Activated T-helper 17 cell treated with anti-CD3 and anti-CD28 coated beads, Interleukin-2, amount 50 U/mL, for 72 hours (primary cell): ENCODE data around the gene KCND3. TPM values are rescaled to one million over a fixed set of nuclear protein-coding genes. Genes with fewer than 3 reads are reported as not detected.
"Not testable (repeated sequence)": the region's sequence is repeated elsewhere in the genome, so short reads cannot be mapped to it uniquely, and the experiment has no call there.

Experiments used
- ATAC-seq: fragments of 150-1000 bp; cut with Tn5 transposase; replicated peaks from 2 replicates; pipeline ENCODE4 v1.10.0; 2021; ENCODE audit warnings: mild to moderate bottlenecking, moderate library complexity
- H3K27ac Mint-ChIP-seq: one replicate; pipeline ENCODE4 v1.8.0; 2022; ENCODE audit warnings: mixed read lengths
- H3K27me3 Mint-ChIP-seq: one replicate; pipeline ENCODE4 v1.8.0; 2022; ENCODE audit warnings: mixed read lengths
- H3K36me3 Mint-ChIP-seq: one replicate; pipeline ENCODE4 v1.8.0; 2022; ENCODE audit warnings: low read depth, mild to moderate bottlenecking, mixed read lengths
- H3K4me1 Mint-ChIP-seq: one replicate; pipeline ENCODE4 v1.8.0; 2022; ENCODE audit warnings: mixed read lengths
- H3K4me3 Mint-ChIP-seq: one replicate; pipeline ENCODE4 v1.8.0; 2022; ENCODE audit warnings: mild to moderate bottlenecking, mixed read lengths
- H3K9me3 Mint-ChIP-seq: one replicate; pipeline ENCODE4 v1.8.0; 2022; ENCODE audit warnings: mixed read lengths
- total RNA-seq, 2 donors: library from RNA; stranded (reverse); gene quantifications; one replicate each; pipeline ENCODE4 v1.2.3, GENCODE V29; 2022

KCND3 gene
- total RNA-seq, 2 donors from 2014 or later, result not detected

DNA sequence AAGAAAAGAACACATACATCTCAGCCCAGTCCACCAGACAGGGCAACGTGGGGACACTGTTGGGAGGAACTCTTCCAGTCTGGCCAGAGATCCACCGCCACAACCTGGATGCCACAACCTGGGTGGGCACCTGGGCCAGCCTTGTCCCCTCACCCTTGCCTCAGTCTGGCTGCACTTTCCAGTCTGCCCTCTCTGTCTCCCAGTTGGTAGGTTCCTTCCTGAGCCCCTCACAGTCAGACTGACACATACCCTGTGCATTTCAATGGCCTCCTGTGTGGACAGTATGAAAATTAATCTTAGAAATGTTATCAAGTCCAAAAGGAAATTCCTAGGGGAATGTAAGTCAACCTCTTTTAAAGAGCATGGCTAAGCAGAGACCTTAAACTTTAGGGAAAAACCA lies 184.2 kb downstream of the KCND3 start:
- no peak for ATAC-seq
- no peaks in the 10 kb centered on the region for H3K9me3 Mint-ChIP-seq
- H3K4me3 Mint-ChIP-seq, result no peak overlapping the region

DNA sequence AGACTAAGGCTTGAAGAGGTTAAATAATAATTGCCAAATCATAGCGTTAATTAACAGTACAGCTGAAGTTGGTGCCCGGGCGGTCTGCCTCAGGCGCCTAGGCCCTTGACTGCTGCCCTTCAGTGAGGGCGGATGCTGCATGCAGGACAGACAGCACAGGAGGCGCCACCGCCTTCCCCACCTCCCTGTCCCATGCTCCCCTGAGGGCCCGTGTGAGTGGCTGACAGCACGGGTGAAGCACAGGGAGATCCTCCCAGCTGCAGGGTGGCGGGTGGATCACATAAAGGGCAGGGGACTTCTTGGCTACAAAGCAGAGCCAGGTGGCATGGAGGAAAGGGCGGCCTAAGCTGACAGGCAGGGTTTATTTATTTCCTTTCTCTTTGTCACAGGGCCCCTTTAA lies 184.7 kb downstream of the KCND3 start:
- Mint-ChIP-seq H3K27ac (no peak overlapping the region), H3K4me1 (no peaks in the 10 kb centered on the region), H3K9me3 (no peaks in the 10 kb centered on the region), H3K4me3 (no peak overlapping the region), H3K36me3 (no peaks in the 10 kb centered on the region), H3K27me3 (peaks cover 5% of the 10 kb centered on the region)
- no peak for ATAC-seq

More for the DNA sequence above, 184.2 kb downstream of the KCND3 start:
- Mint-ChIP-seq H3K4me1 (no peaks in the 10 kb centered on the region), H3K27ac (no peak overlapping the region), H3K27me3 (peaks cover 5% of the 10 kb centered on the region), H3K36me3 (no peaks in the 10 kb centered on the region)

DNA sequence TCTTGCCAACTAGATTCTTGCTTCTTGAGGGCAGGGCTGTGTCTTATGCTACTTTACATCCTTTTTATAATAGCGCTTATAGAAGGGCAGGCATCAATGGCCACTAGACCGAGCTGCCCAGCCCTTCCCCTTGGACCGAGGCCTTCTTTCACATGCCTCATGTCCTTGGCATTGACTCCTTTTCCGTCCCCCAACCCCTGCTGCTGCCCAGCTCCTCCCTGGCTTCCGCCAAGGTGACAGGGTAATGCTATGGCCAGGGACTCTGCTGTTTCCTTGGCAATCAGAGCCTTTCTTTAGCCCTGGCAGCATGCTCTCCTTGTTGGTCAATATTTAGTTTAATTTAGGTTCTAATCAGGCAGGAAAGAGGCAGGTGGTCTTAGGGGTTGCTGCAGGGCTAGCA lies 185.5 kb downstream of the KCND3 start:
- H3K36me3 Mint-ChIP-seq, result no peaks in the 10 kb centered on the region
- H3K9me3 Mint-ChIP-seq, result no peaks in the 10 kb centered on the region
- no peak for ATAC-seq
- no peaks in the 10 kb centered on the region for H3K4me1 Mint-ChIP-seq
- H3K27ac Mint-ChIP-seq, result no peak overlapping the region
- H3K27me3 Mint-ChIP-seq, result peaks cover 5% of the 10 kb centered on the region
- no peak overlapping the region for H3K4me3 Mint-ChIP-seq

DNA sequence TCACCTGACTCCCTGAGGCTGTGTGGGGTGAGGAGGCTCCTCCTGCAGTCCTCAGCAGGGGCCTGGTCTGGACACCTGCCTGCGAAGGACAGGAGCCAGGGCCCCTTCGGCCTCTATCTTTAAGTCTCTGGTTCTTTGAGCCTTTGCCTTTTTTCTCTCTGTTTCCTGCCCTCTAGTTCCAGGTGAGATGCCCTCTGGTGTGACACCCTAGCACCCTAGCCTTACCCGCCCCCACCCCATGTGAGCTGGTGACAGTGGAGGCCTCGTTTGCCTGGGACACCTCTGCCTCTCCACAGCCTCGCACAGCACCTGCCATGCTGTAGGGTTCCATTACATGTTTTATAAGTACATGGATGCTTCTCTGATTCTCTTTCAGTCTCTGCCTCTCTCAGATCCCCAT lies 186.5 kb downstream of the KCND3 start:
- no peak overlapping the region for H3K27ac Mint-ChIP-seq
- peaks cover 5% of the 10 kb centered on the region for H3K27me3 Mint-ChIP-seq
- H3K36me3 Mint-ChIP-seq, result no peaks in the 10 kb centered on the region
- H3K4me1 Mint-ChIP-seq, result no peaks in the 10 kb centered on the region
- ATAC-seq, result no peak
- H3K9me3 Mint-ChIP-seq, result no peaks in the 10 kb centered on the region
- H3K4me3 Mint-ChIP-seq, result no peak overlapping the region

DNA sequence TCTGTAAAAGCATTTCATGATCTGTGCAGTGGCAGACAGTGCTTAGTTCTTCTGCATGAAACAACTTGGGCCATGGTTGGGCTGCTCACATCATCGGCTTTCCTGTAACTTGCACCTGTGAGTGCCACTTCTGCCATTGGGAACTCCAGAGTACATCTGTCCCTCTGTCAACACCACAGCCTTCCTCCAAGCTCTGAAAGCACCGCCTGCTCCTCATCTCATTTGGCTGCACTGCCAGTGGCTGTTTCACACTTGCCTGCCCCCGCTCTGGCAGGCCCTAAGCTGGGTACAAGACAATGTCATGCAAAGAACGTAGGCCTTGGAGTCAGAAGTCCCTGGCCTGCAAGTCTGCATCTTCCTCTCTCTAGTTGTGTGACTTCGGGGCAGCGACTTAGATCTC lies 187.4 kb downstream of the KCND3 start:
- Mint-ChIP-seq H3K4me1 (no peaks in the 10 kb centered on the region), H3K36me3 (no peaks in the 10 kb centered on the region), H3K27me3 (peaks cover 5% of the 10 kb centered on the region), H3K9me3 (no peaks in the 10 kb centered on the region), H3K4me3 (no peak overlapping the region), H3K27ac (no peak overlapping the region)
- ATAC-seq, result no peak

DNA sequence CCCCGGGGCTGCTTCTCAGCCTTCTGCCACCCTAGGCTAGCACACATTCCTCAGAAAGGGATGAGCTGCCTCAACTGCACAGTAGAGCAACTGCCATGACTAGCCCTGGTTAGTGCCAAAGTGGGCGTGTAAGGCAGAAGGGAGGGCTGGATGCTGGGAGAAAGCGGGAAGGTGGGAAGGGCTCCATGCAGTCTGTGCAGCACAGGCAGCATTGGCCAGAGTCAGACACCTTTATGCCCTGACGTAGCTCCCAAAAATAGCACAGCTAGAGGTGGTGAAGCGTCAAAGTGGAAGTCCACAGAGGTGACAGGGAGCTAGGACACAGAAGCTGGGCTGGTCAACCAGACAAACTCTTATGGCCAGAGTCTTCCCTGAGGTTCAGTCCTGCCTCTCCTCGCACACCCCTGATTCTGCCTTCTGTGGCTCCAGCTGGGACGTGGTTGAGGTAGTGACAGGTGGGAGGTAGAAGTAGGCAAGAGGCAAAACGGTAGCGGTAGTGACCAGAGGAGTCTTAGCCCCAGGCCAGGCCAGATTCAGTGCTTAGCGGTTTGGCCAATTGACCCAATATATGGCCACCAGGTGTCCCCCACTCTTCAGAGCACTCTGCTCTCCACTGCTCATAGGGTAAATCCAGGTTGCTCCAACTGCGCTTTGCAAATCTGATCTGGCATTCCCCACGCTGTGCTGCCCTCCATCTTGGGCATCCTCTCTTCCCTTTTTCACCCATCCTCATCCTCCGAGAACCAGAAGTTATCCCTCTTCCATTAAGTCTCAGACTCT lies 188.2 kb downstream of the KCND3 start:
- H3K27me3 Mint-ChIP-seq, result peaks cover 5% of the 10 kb centered on the region
- H3K4me1 Mint-ChIP-seq, result no peaks in the 10 kb centered on the region
- H3K4me3 Mint-ChIP-seq, result no peak overlapping the region
- no peaks in the 10 kb centered on the region for H3K36me3 Mint-ChIP-seq
- no peak for ATAC-seq
- no peaks in the 10 kb centered on the region for H3K9me3 Mint-ChIP-seq
- H3K27ac Mint-ChIP-seq, result no peak overlapping the region

DNA sequence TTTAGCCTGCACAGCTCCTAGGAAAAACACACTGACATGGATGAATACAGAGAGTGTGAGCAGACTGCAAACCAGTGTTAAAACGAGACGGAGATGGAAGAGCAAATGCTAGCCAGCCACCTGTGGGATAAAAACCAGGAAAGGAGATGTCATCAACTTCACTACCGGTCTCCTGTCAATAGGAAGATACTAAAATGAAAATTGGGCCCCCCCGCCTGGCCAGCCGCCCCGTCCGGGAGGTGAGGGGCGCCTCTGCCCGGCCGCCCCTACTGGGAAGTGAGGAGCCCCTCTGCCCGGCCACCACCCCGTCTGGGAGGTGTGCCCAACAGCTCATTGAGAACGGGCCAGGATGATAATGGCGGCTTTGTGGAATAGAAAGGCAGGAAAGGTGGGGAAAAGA lies 189.7 kb downstream of the KCND3 start:
- not testable (repeated sequence) for H3K4me3 Mint-ChIP-seq

DNA sequence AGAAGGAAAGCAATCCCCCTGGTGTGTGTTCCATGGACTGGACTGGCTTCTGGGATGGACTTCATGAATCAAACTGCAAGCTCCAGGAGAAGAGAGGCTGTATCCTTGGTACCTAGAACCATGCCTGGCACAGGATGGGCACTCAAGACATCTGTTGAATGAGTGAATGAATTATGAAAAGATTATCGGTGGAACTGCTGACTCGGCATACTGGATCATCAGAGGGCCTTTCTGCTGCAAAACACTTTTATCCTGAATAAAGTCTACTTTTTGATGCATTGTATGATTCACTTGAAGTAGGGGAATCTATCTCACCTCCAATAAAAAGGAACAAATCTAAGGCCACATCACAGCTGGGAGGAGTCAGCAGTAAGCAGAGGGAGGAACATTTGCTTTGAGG lies 190.9 kb downstream of the KCND3 start:
- H3K4me1 Mint-ChIP-seq, result no peaks in the 10 kb centered on the region
- H3K9me3 Mint-ChIP-seq, result no peaks in the 10 kb centered on the region
- H3K4me3 Mint-ChIP-seq, result no peak overlapping the region
- no peaks in the 10 kb centered on the region for H3K27me3 Mint-ChIP-seq
- no peak overlapping the region for H3K27ac Mint-ChIP-seq
- ATAC-seq, result no peak
- H3K36me3 Mint-ChIP-seq, result no peaks in the 10 kb centered on the region

More for the DNA sequence above, 189.7 kb downstream of the KCND3 start:
- not testable (repeated sequence) for ATAC-seq, H3K4me1 Mint-ChIP-seq, H3K27me3 Mint-ChIP-seq, H3K27ac Mint-ChIP-seq, H3K36me3 Mint-ChIP-seq, H3K9me3 Mint-ChIP-seq

DNA sequence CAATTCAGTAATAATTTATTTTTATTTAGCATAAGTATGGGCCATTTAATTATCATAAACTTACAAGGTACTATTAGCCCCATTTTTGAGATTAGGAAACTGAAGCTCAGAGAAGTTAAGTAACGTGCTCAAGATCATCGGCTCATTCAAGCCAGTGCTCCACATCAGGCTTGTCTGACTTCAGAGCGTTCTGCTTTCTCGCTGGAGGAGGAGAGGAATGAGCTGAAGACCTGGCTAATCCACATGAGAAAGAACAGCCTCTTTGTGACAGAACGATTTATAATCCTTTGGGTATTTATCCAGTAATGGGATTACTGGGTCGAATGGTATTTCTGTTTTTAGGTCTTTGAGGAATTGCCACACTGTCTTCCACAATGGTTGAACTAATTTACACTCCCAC lies 194.1 kb downstream of the KCND3 start:
- no peak for ATAC-seq
- H3K4me3 Mint-ChIP-seq, result no peak overlapping the region
- H3K9me3 Mint-ChIP-seq, result no peaks in the 10 kb centered on the region
- peaks cover 5% of the 10 kb centered on the region for H3K27me3 Mint-ChIP-seq
- H3K36me3 Mint-ChIP-seq, result no peaks in the 10 kb centered on the region
- no peaks in the 10 kb centered on the region for H3K4me1 Mint-ChIP-seq
- no peak overlapping the region for H3K27ac Mint-ChIP-seq

DNA sequence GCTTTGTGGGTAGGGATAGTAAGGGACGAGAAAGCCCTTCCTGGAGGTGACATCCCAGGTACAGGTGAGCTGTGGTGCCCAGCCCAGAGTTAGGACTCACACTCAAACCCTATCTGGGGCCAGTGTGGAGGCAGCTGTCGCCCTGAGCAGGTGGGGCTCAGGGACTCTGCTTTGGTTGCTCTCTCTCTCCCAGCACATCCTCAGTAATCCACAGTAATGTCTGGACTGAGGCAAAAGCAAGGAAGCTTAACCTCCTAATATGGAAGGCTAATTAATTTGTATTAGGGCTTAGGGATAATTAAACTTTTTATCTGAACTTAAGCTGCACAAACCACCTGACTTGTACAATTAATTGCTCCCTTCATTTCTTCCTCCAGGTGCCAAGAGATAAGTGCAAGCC lies 195.5 kb downstream of the KCND3 start:
- Mint-ChIP-seq H3K9me3 (no peaks in the 10 kb centered on the region), H3K27ac (no peak overlapping the region), H3K36me3 (no peaks in the 10 kb centered on the region), H3K4me3 (no peak overlapping the region), H3K27me3 (peaks cover 5% of the 10 kb centered on the region), H3K4me1 (no peaks in the 10 kb centered on the region)
- ATAC-seq, result no peak

DNA sequence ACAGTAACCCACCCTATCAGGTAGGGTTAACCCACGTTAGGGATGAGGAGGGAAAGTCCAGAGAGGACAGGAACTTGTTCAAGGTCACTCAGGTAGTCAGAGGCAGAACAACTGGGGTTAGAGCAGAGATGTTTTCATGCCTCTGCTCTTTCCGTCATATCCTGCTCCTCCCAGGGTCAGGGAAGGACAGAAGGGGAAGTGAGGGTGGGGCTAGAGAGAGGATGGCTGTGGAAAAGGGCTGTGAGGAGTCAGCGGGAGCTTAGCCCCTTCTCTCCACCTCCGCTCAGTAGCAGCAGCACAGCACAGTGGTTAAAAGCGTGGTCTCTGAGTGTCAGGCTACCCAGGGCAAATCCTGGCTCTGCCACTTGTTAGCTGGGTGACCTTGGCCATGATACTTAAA lies 197.2 kb downstream of the KCND3 start:
- Mint-ChIP-seq H3K36me3 (no peaks in the 10 kb centered on the region), H3K4me3 (no peak overlapping the region), H3K4me1 (no peaks in the 10 kb centered on the region), H3K27ac (no peak overlapping the region), H3K27me3 (peaks cover 5% of the 10 kb centered on the region), H3K9me3 (no peaks in the 10 kb centered on the region)
- no peak for ATAC-seq

DNA sequence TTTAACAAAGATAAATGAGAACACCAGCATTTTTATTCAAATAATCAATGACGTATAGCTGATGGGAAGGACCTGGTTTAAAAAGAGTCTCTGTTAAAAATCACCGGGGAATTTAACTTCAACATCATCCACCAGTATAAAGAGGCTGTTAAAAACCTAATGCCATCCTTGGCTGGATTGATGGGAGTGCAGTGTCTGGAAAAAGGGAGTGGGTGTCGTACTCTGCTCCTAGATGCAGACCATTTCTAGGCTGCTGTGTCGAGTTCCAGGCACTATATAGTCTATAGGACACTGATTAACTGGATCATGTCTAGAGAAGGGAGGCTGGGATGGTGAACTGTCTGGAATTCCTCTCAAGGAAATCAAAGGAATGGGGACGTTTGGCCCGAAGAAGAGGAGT lies 197.7 kb downstream of the KCND3 start:
- H3K4me1 Mint-ChIP-seq, result no peaks in the 10 kb centered on the region
- H3K27ac Mint-ChIP-seq, result no peak overlapping the region
- H3K9me3 Mint-ChIP-seq, result no peaks in the 10 kb centered on the region
- H3K4me3 Mint-ChIP-seq, result no peak overlapping the region
- ATAC-seq, result no peak
- no peaks in the 10 kb centered on the region for H3K36me3 Mint-ChIP-seq
- H3K27me3 Mint-ChIP-seq, result peaks cover 5% of the 10 kb centered on the region

DNA sequence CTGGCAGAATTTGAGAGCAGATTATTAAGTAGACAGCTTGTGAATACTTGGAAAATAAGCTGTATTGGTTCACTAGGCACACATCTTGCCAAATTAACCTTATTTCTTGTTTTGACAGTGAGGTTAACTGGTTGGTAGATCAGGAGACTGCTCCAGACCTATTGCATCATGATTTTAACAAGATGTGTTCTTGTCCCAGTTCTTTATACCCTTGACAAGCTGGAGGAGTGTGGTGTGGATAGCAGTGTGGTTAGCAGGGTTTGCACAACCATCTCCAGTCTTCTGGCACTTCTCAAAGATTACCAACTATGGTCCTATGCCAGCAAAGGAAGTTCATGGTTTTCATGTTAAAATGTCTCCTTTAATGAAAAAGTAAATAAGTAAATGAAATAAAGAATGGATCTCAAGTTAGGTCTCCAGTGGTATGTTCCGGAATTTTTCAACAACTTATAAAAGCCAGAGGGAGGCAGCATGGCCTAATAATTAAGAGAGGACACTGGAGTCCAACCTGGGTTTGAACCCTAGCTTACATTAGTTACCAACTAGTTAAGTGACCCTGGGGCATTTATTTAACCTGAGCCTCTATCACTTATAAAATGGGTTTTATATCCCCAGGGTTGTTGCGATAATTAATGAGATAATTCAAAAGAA lies 199.7 kb downstream of the KCND3 start:
- Mint-ChIP-seq H3K27me3 (peaks cover 5% of the 10 kb centered on the region), H3K9me3 (no peaks in the 10 kb centered on the region), H3K36me3 (no peaks in the 10 kb centered on the region), H3K27ac (no peak overlapping the region), H3K4me1 (no peaks in the 10 kb centered on the region), H3K4me3 (no peak overlapping the region)
- no peak for ATAC-seq

DNA sequence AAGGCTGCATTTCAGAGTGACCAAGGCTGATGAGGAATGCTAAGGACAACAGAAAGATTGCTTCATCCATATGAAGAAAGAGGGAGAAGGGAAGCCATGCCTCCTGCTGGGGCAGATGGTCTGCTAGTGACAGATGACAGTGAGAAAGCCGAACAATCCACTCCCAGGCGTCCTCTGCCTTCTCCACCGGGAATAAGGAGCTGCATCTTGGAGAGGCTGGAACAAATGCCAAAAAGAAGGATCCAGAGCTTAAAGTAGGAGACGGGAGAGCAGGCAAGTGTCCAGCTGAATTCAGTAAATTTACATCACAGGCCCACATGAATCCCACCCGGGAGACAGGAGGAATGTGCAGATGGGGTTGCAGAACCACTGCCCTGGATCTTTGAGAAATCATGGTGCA lies 200.3 kb downstream of the KCND3 start:
- Mint-ChIP-seq H3K36me3 (no peaks in the 10 kb centered on the region), H3K9me3 (no peaks in the 10 kb centered on the region), H3K27ac (no peak overlapping the region), H3K4me3 (no peak overlapping the region), H3K27me3 (peaks cover 10% of the 10 kb centered on the region), H3K4me1 (no peaks in the 10 kb centered on the region)
- ATAC-seq, result no peak

DNA sequence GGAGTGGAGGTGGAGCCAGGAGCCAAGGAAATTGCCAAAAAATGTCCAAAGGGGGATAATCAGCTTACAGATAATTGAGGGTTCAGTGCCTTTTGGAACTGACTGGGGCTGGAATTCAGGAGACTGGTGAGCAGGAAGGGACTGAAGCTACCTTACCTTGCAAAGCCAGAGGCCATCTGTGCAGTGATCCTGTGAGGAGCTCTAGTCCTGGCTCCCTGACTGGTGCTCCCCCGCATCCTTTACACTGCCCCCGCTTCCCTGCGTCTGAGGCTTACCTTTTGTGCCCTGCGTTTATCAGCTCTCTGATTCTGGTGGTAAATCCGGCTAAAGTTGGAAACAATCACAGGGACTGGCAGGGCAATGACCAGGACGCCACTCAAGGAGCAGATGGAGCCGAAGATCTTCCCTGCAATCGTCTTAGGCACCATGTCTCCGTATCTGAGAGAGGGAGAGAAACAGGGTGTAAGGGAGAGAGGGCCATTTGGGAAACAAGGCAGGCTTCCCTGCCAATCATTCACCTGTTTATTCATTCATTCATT lies 202.7 kb downstream of the KCND3 start:
- no peak for ATAC-seq
- Mint-ChIP-seq H3K27ac (no peak overlapping the region), H3K4me1 (no peaks in the 10 kb centered on the region), H3K36me3 (no peaks in the 10 kb centered on the region), H3K9me3 (no peaks in the 10 kb centered on the region), H3K4me3 (no peak overlapping the region), H3K27me3 (peaks cover 5% of the 10 kb centered on the region)
